OCI-LY3 (cell line): Measurements from ENCODE around the gene NKIRAS2.

Experiments used
- H2AFZ ChIP-seq: fragments of 200-600, 300-600 bp; shearing (Covaris generic); 2 replicates; pipeline ENCODE4 v1.6.0; 2014; ENCODE audit warnings: antibody characterized with exemption, low read depth, low read length
- H3K27ac ChIP-seq: fragments of 200-600, 300-600 bp; sonication (generic); 2 replicates; pipeline ENCODE4 v1.5.1; 2014; ENCODE audit warnings: mild to moderate bottlenecking, low read length, moderate library complexity, mixed read lengths
- H3K27me3 ChIP-seq: fragments of 200-600, 300-600 bp; sonication (generic); 2 replicates; pipeline ENCODE4 v1.6.1; 2014; ENCODE audit warnings: low read depth, low read length, mixed read lengths
- H3K36me3 ChIP-seq: fragments of 200-600, 300-600 bp; sonication (generic); replicated peaks from 2 replicates; pipeline ENCODE3; 2014; ENCODE audit warnings: low read depth, low read length, mixed read lengths
- H3K4me1 ChIP-seq: fragments of 300-600, 200-600 bp; sonication (generic); 2 replicates; pipeline ENCODE4 v1.6.1; 2014; ENCODE audit warnings: low read length, mixed read lengths
- H3K4me2 ChIP-seq: fragments of 200-600, 300-600 bp; sonication (generic); 2 replicates; pipeline ENCODE4 v1.6.1; 2014; ENCODE audit warnings: low read length, mixed read lengths
- H3K4me3 ChIP-seq: fragments of 300-600, 200-600 bp; sonication (generic); 2 replicates; pipeline ENCODE4 v1.5.1; 2014; ENCODE audit warnings: antibody characterized with exemption, mild to moderate bottlenecking, low read length, moderate library complexity
- H3K79me2 ChIP-seq: fragments of 300-600, 200-600 bp; shearing (Covaris generic); 2 replicates; pipeline ENCODE4 v1.6.1; 2014; ENCODE audit warnings: mild to moderate bottlenecking, low read length, mixed read lengths
- H3K9ac ChIP-seq: fragments of 300-600, 200-600 bp; shearing (Covaris generic); 2 replicates; pipeline ENCODE4 v1.6.0; 2014; ENCODE audit warnings: mild to moderate bottlenecking, low read length, moderate library complexity
- H3K9me3 ChIP-seq: fragments of 200-600, 300-600 bp; shearing (Covaris generic); 2 replicates; pipeline ENCODE4 v1.6.1; 2014; ENCODE audit warnings: low read length, mixed read lengths; ENCODE audit not compliant: insufficient read depth
- H4K20me1 ChIP-seq: fragments of 200-600, 300-600 bp; sonication (generic); 2 replicates; pipeline ENCODE4 v1.6.1; 2016; ENCODE audit warnings: low read length, mixed read lengths; ENCODE audit not compliant: insufficient read depth
- EZH2phosphoT487 ChIP-seq: fragments of 200-600 bp; shearing (Covaris generic); IDR thresholded peaks from 2 replicates; pipeline ENCODE4 v1.6.1; 2018; ENCODE audit warnings: antibody characterized with exemption, mixed run types, low read depth
- TF ChIP-seq, protein P1 (sequence below): fragments of 200-600, 300-600 bp; sonication (generic); IDR thresholded peaks from 2 replicates; pipeline ENCODE4 v1.5.1; 2014; ENCODE audit warnings: antibody characterized with exemption, low read length, low read depth

NKIRAS2 gene

DNA sequence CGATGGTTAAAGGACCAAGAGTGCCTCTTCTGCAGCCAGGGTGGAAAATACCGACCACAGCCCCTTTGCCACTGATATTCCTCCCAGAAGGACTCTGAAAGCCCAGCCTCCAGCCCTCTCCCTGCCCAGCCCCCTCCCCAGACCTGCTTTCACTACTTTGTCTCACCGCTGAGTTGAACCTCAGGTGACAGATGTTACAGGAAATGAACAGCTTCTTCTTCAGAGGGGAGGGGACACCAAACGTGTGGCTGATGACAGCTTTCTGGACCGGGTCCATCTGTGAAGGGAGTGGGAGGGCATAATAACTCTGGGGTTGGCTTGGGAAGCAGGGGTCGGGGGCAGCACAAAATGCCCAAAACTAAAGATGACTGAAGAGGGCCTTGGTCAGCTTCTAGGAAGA is 14.2 kb downstream of the NKIRAS2 start:
- Histone ChIP-seq H3K36me3 (peaks cover 28% of the 10 kb centered on the region), H2AFZ (no peak overlapping the region), H3K9me3 (no peaks in the 10 kb centered on the region), H3K4me1 (no peaks in the 10 kb centered on the region), H3K79me2 (no peaks in the 10 kb centered on the region), H4K20me1 (no peaks in the 10 kb centered on the region), H3K4me3 (no peak overlapping the region), H3K4me2 (no peak overlapping the region), H3K27me3 (no peaks in the 10 kb centered on the region), H3K27ac (no peak overlapping the region), H3K9ac (no peak overlapping the region)
- TF ChIP-seq, protein P1, sequence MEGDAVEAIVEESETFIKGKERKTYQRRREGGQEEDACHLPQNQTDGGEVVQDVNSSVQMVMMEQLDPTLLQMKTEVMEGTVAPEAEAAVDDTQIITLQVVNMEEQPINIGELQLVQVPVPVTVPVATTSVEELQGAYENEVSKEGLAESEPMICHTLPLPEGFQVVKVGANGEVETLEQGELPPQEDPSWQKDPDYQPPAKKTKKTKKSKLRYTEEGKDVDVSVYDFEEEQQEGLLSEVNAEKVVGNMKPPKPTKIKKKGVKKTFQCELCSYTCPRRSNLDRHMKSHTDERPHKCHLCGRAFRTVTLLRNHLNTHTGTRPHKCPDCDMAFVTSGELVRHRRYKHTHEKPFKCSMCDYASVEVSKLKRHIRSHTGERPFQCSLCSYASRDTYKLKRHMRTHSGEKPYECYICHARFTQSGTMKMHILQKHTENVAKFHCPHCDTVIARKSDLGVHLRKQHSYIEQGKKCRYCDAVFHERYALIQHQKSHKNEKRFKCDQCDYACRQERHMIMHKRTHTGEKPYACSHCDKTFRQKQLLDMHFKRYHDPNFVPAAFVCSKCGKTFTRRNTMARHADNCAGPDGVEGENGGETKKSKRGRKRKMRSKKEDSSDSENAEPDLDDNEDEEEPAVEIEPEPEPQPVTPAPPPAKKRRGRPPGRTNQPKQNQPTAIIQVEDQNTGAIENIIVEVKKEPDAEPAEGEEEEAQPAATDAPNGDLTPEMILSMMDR, result no peak
- no peak for TF ChIP-seq EZH2phosphoT487

DNA sequence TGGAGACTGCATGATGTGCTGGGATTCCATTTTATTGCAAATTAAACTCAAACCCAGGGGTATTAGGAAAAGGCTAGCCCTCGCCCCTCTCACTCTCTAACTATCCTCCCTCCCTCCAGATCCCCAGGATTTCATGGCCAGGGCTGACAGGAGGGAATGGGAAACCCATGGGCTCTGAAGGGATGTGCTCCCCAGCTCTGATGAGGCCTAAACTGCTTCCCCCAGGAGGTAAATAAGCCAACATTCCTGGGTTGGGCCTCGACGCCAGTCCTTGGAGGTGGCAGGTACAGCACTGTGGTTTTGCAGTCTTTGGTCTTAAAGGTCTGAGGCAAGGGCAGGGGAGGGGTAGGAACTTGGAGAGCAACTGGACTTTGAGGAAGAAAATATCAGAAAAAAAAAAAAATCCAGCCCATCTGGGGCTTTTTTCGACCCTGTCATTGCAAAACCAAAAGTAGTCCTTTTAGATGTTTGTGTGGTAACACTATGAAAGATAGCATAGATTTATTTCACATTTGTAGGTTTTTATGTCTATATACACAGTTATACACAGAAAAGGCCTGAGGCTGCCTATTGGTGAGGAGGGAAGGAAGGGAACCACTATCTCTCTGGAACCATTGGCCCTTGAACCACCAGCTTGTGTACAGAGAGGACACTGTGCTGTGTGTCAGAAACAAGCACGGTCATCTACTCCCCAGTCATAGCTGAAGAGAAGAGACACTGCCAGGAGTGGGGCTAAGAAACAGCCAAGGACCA is 18.5 kb downstream of the NKIRAS2 start:
- Histone ChIP-seq H3K4me1 (no peaks in the 10 kb centered on the region), H4K20me1 (peaks cover 19% of the 10 kb centered on the region), H3K9me3 (no peaks in the 10 kb centered on the region), H2AFZ (no peak overlapping the region), H3K27me3 (no peaks in the 10 kb centered on the region), H3K27ac (0 out of 2 replicates have a peak overlapping the region, but pooled peaks have one; percentile 23), H3K9ac (no peak overlapping the region), H3K36me3 (peaks cover 29% of the 10 kb centered on the region), H3K79me2 (no peaks in the 10 kb centered on the region), H3K4me2 (no peak overlapping the region), H3K4me3 (no peak overlapping the region)
- TF ChIP-seq, protein P1, result no peak
- no peak for TF ChIP-seq EZH2phosphoT487

DNA sequence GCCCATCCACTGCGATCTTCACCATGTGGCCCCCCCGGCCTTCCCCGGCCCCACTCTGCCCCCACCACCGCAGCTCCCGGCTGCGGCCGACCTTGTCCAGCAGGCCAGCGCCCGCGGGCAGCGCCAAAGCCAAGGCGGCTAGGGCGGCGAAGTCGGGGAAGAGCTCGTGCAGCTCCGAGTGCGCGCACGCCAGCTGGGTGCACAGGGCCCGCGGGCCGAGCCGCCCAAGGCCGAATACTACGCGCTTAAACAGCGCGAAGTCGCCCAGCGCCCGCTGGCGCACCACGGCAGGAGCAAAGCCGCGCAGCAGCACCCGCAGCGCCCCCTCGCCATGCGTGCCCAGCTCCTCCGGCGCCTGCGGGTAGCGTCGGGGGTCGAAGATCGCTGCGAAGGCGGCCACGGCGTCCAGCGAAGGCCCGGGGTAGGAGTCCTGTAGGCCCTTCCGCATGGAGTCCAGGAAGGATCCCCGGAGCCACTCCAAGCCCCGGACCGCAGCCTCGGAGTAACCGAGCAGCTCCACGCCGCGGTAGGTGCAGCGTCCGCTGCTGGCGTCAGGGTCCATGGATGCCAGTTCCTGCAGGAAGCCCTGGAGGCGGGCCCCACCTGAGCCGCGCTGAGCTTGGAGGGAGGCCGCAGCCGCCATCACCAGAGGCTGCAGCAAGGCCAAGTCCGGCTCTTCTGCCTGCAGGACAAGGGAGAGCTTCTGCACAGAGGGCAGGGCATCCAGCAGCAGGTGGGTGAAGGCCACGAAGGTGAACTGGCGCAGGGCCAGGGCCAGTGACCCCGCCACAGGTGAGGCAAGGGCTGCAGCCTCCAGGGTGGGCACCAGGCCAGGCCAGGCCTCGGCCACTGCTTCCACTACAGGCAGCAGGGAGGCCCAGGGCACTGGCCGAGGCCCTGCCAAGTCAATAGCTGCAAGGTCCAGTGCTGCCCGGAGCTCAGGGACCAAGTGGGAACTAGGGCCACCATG is 20.2 kb downstream of the NKIRAS2 start:
- Histone ChIP-seq H3K4me3 (no peak overlapping the region), H3K79me2 (no peaks in the 10 kb centered on the region), H3K4me1 (no peaks in the 10 kb centered on the region), H3K4me2 (no peak overlapping the region), H3K9me3 (no peaks in the 10 kb centered on the region), H4K20me1 (peaks cover 21% of the 10 kb centered on the region), H2AFZ (no peak overlapping the region), H3K27ac (no peak overlapping the region), H3K27me3 (no peaks in the 10 kb centered on the region), H3K36me3 (peaks cover 27% of the 10 kb centered on the region), H3K9ac (no peak overlapping the region)
- no peak for TF ChIP-seq EZH2phosphoT487
- TF ChIP-seq, protein P1, result no peak

DNA sequence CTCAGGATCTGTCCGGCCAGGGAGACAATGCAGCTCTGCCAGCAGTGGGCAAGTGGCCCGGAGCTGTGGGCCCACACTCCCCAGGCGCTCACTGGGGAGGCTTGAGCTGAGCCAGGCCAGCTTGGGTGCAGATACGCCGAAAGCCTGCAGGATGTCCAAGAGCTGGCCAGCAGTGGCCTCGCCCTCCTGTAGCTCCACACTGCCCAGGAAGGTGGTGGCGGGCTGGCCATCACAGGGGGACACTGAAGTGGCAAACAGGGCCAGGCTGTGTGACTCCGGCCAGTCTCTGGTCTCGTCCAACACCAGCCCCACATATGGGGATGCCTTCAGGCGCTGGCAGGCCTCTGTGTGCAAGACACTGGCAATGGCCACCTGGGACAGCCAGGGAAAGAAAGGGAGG is 20.9 kb downstream of the NKIRAS2 start:
- H3K9me3 ChIP-seq, result no peaks in the 10 kb centered on the region
- H2AFZ ChIP-seq, result no peak overlapping the region
- H4K20me1 ChIP-seq, result peaks cover 28% of the 10 kb centered on the region
- H3K4me3 ChIP-seq, result no peak overlapping the region
- no peak overlapping the region for H3K9ac ChIP-seq
- H3K36me3 ChIP-seq, result peaks cover 27% of the 10 kb centered on the region
- TF ChIP-seq EZH2phosphoT487, result no peak
- TF ChIP-seq, protein P1, result no peak
- no peaks in the 10 kb centered on the region for H3K27me3 ChIP-seq
- H3K27ac ChIP-seq, result no peak overlapping the region
- H3K79me2 ChIP-seq, result peaks cover 4% of the 10 kb centered on the region
- H3K4me2 ChIP-seq, result no peak overlapping the region
- no peaks in the 10 kb centered on the region for H3K4me1 ChIP-seq
